ENCODE data around the gene PPFIA4. TPM values are rescaled to one million over a fixed set of nuclear protein-coding genes. Genes with fewer than 3 reads are reported as not detected.

PPFIA4 gene
- total RNA-seq, 1 experiment from 2014 or later, result 10.8 TPM

DNA sequence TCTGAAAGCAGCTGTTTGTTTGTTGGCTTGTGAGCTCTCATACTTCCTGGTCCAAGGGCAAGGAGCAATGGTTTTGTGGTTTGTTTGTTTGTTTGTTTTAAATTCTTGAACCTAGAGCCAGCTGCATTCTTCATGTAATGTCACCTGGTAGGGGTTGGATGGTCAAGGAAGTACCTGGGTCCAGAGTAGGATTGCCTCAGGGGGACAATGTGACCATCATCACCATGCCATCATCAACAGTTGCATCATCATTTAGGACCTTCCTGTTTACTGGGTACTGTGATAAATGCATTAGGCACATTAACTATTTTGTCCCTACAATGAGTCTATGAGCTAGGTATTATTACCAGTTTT is 74.2 kb downstream of the PPFIA4 start (continued):
- TF ChIP-seq RAD21 (IDR thresholded peaks at IDR 0.05; ENCODE audit: low read depth) (no peak), SP1 (IDR thresholded peaks at IDR 0.05; ENCODE audit: low read depth) (no peak)

DNA sequence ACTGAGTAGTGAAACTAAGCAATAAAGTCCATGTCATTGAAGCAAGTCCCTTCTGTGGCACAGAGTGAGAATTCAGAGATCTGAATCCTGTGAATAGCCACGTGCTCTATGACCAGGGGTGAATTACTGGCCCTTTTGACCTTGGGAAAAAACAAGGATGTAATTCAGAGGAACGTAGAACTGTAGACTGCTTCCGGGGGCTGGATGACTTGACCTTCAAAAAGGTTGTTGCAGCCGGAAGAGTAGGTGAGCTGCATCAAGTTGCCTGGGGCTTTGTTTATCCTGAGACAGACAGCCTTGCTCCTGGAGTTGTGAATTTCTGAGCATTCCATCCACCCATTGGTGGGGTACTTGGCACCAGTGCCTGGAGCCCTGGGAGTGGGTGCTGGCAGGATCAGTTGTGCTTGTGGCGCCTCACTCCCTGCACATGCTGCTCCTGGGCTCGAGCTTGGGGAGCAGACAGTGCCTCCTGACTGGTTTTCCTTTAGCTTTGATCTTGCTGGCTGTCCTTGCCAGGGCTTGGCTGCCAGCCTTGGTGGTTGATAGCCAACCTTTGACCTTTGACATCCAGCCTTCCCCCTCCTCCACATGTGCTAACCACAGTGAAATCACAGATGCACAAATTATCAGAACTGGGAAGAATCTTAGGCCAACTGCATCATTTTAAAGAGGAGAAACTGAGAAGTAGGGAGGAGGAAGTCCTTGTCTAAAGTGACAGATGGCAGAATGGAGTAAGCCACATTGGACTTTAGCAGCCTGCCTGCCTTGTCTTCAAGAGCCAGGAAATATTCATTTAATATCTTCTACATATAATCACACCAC is 75.7 kb downstream of the PPFIA4 start:
- TF ChIP-seq TCF7L2 (IDR thresholded peaks at IDR 0.05; ENCODE audit: borderline replicate concordance, extremely low read depth, insufficient read depth, insufficient read length) (peak; percentile 26), ZFX (IDR thresholded peaks at IDR 0.05) (no peak)
- H4K20me1 ChIP-seq (ENCODE audit: insufficient read depth), result no peaks in the 10 kb centered on the region
- DNase-seq (ENCODE audit: low read depth, low spot score) (no peak), ATAC-seq (no peak)
- H3K79me2 ChIP-seq (ENCODE audit: insufficient read depth, low read length), result no peaks in the 10 kb centered on the region
- no peaks in the 10 kb centered on the region for H3K9me2 ChIP-seq (ENCODE audit: insufficient read depth)
- no peak overlapping the region for H3K27ac ChIP-seq (ENCODE audit: low read depth, low read length)
- H2AFZ ChIP-seq (ENCODE audit: low read depth, low read length, poor library complexity, severe bottlenecking), result no peak overlapping the region
- no peaks in the 10 kb centered on the region for H3K36me3 ChIP-seq (ENCODE audit: control insufficient read depth in 1 of 2, insufficient read depth in 2 of 2, low read length in 2 of 2)
- BruUV-seq (replicated peaks), result no TSS peak
- no peak overlapping the region for H3K4me2 ChIP-seq (ENCODE audit: low read length)
- H3K4me3 ChIP-seq (replicated peaks in 1 of 2; ENCODE audit: low read depth in 1 of 2, low read length in 2 of 2), result no peak overlapping the region
- intact Hi-C loops (cut with micrococcal nuclease), result no loop called here
- peaks cover 6% of the 10 kb centered on the region; the same call in 1 of the 2 replicates for H3K27me3 ChIP-seq (ENCODE audit: insufficient read depth, low read length)
- H3K4me1 ChIP-seq (ENCODE audit: control insufficient read depth in 1 of 2, insufficient read depth in 2 of 2, low read length in 2 of 2), result no peaks in the 10 kb centered on the region; a peak in 1 of 4 replicates
- no peak overlapping the region for H3K9ac ChIP-seq (ENCODE audit: low read length)
- CTCF ChIA-PET, result no interaction called here
- no peaks in the 10 kb centered on the region for H3K9me3 ChIP-seq (ENCODE audit: control insufficient read depth in 1 of 2, insufficient read depth in 1 of 2, low read depth in 1 of 2, low read length in 2 of 2)
- POLR2A ChIA-PET, result no interaction called here
- RAD21 ChIA-PET (ENCODE audit: low non-redundant PET in 1 of 2, low total read pairs in 2 of 2, uncharacterized antibody in 2 of 2, unreplicated experiment in 2 of 2), result no interaction called here

GRCh38 chr1:203103216-203103615 is 76.9 kb downstream of the PPFIA4 start:
- H3K36me3 ChIP-seq (ENCODE audit: control insufficient read depth in 1 of 2, insufficient read depth in 2 of 2, low read length in 2 of 2), result no peaks in the 10 kb centered on the region
- BruUV-seq (replicated peaks), result no TSS peak
- H3K9me2 ChIP-seq (ENCODE audit: insufficient read depth), result no peaks in the 10 kb centered on the region
- intact Hi-C loops (cut with micrococcal nuclease), result no loop called here
- ChIA-PET POLR2A (no interaction called here), CTCF (interaction anchor here (1.7 kb wide), 1 partner anchor 14 kb away, joined by 6 read pairs; no protein-coding TSS in a partner anchor), RAD21 (ENCODE audit: low non-redundant PET in 1 of 2, low total read pairs in 2 of 2, uncharacterized antibody in 2 of 2, unreplicated experiment in 2 of 2) (no interaction called here)
- DNase-seq (ENCODE audit: low read depth, low spot score) (no peak), ATAC-seq (no peak)
- H3K4me2 ChIP-seq (ENCODE audit: low read length), result no peak overlapping the region
- no peaks in the 10 kb centered on the region for H4K20me1 ChIP-seq (ENCODE audit: insufficient read depth)
- no peak overlapping the region for H3K9ac ChIP-seq (ENCODE audit: low read length)
- H3K27me3 ChIP-seq (ENCODE audit: insufficient read depth, low read length), result peaks cover 17% of the 10 kb centered on the region
- no peaks in the 10 kb centered on the region for H3K79me2 ChIP-seq (ENCODE audit: insufficient read depth, low read length)
- no peaks in the 10 kb centered on the region; a peak in 1 of 4 replicates for H3K4me1 ChIP-seq (ENCODE audit: control insufficient read depth in 1 of 2, insufficient read depth in 2 of 2, low read length in 2 of 2)
- no peak overlapping the region for H3K4me3 ChIP-seq (replicated peaks in 1 of 2; ENCODE audit: low read depth in 1 of 2, low read length in 2 of 2)
- H3K27ac ChIP-seq (ENCODE audit: low read depth, low read length), result no peak overlapping the region
- H2AFZ ChIP-seq (ENCODE audit: low read depth, low read length, poor library complexity, severe bottlenecking), result no peak overlapping the region
- H3K9me3 ChIP-seq (ENCODE audit: control insufficient read depth in 1 of 2, insufficient read depth in 1 of 2, low read depth in 1 of 2, low read length in 2 of 2), result no peaks in the 10 kb centered on the region
- no peak for TF ChIP-seq SIN3A (IDR thresholded peaks at IDR 0.05; ENCODE audit: low read depth)
- TF ChIP-seq JUND (IDR thresholded peaks at IDR 0.05), result no peak
- TF ChIP-seq RAD21 (IDR thresholded peaks at IDR 0.05; ENCODE audit: low read depth), result no peak
- TF ChIP-seq EZH2 (IDR thresholded peaks at IDR 0.05), result no peak
- no peak for TF ChIP-seq CBX3 (IDR thresholded peaks at IDR 0.05; ENCODE audit: low read depth)
- TF ChIP-seq FOSL1 (IDR thresholded peaks at IDR 0.05; ENCODE audit: low read depth), result no peak
- TF ChIP-seq, protein P1, sequence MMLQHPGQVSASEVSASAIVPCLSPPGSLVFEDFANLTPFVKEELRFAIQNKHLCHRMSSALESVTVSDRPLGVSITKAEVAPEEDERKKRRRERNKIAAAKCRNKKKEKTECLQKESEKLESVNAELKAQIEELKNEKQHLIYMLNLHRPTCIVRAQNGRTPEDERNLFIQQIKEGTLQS (IDR thresholded peaks at IDR 0.05), result no peak
- TF ChIP-seq POLR2AphosphoS5 (IDR thresholded peaks at IDR 0.05; ENCODE audit: low read depth, low read length), result no peak
- TF ChIP-seq ZFX (IDR thresholded peaks at IDR 0.05), result no peak
- TF ChIP-seq CEBPB (IDR thresholded peaks at IDR 0.05; ENCODE audit: low read depth), result no peak
- no peak for TF ChIP-seq SP1 (IDR thresholded peaks at IDR 0.05; ENCODE audit: low read depth)
- TF ChIP-seq REST (IDR thresholded peaks at IDR 0.05; ENCODE audit: low read depth), result no peak
- no peak for TF ChIP-seq YY1 (IDR thresholded peaks at IDR 0.05; ENCODE audit: extremely low read depth, insufficient replicate concordance, low read depth, low read length)
- TF ChIP-seq ELF1 (IDR thresholded peaks at IDR 0.05; ENCODE audit: borderline replicate concordance, low read depth), result no peak
- TF ChIP-seq SRF (IDR thresholded peaks at IDR 0.05; ENCODE audit: low read depth), result no peak

All from HCT116 (cell line).